GM10248 (cell line): ENCODE results near the gene KRTAP10-5.

Experiments used
- CTCF ChIA-PET: fragments of 300-600 bp; sonication (Branson Sonifier 250); formaldehyde crosslinking; extraction: SDS; loops from one replicate; lab custom pipeline; 2021; ENCODE audit warnings: antibody characterized with exemption; lab: Yijun Ruan, JAX
- POLR2A ChIA-PET: fragments of 350-650 bp; sonication (Branson Sonifier 250); formaldehyde crosslinking; extraction: SDS; loops from one replicate; lab custom pipeline; 2020; ENCODE audit warnings: antibody characterized with exemption; lab: Yijun Ruan, JAX
- DNase-seq: peaks from one replicate; pipeline ENCODE4 v3.0.0; 2012; ENCODE audit errors: extremely low spot score
- CTCF ChIP-seq: IDR thresholded peaks from 2 replicates; pipeline ENCODE4 v1.5.1; 2012; ENCODE audit warnings: mild to moderate bottlenecking, low read depth; ENCODE audit errors: extremely low read depth, missing control alignments, control extremely low read depth

Gene KRTAP10-5

GRCh38 chr21:44532712-44533111, 47.7 kb downstream of the KRTAP10-5 start:
- ChIA-PET POLR2A (no interaction called here), CTCF (no interaction called here)
- TF ChIP-seq CTCF: no peak
- DNase-seq: no peak

GRCh38 chr21:44531606-44532564, 48.5 kb downstream of the KRTAP10-5 start:
- DNase-seq: no peak
- no peak for TF ChIP-seq CTCF
- CTCF ChIA-PET: no interaction called here
- POLR2A ChIA-PET: no interaction called here

DNA sequence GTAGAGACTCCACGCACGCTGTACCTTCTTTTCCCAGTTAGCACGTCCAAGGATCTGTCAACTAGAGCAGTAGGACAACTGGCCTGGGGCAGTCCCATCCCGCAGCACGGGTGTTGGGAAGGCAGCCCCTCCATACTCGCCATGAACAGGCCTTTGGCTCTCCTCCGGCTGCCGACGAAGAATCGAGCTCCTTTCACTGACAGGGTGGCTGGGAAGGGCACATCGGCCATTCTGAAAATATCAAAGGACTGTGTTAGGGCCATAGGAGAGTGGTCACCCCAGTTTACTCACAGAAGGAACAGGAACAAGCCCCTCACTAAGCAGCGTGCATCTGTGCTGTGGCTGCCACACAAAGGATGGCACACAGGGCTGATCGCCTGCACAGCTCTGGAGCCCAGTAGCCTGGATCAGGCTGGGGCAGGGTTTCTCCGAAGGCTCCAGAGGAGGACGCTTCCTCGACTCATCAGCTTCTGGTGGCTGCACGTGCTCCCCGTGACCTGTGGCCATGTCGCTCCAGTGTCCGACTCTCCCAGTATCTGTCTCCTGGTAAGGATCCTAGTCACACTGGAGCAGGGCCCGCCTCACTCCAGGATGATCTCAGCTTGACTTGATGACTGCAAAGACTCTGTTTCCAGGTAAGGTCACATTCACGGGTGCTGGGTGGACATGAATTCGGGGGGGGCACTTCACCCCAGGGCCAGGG, 49.4 kb downstream of the KRTAP10-5 start:
- POLR2A ChIA-PET: no interaction called here
- CTCF ChIA-PET: interaction anchor here (1.4 kb wide), 1 partner anchor 21 kb away, joined by 3 read pairs; no protein-coding TSS in a partner anchor
- TF ChIP-seq CTCF: no peak
- no peak for DNase-seq

DNA sequence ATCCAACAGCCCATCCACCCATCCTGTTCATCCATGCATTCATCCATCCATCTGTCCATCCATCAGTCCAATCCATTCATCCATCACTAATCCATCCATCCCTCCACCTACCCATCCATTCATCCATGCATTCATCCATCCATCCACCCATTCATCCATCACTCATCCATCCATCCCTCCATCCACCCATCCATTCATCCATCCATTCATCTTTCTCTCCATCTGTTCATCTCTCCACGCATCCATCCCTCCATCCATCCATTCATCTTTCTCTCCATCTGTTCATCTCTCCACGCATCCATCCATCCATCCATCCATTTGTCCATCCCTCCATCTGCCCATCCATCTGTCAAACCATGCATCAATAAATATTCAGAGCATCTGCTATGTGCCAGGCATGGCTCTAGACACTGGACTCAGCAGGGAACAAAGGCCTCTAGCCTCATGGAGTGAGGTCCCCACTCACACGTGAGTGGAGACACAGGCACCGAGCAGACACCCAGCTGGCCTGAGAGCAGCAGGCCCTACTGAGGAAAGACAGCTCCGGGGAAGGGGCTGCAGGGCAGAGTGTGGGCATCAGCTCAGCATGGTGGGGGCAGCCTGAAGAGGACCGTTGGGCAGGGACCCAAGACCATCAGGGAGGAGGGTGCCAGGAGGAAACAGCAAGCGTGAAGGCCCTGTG, 50.0 kb downstream of the KRTAP10-5 start:
- no peak for DNase-seq
- TF ChIP-seq CTCF: no peak
- CTCF ChIA-PET: interaction anchor here (1.4 kb wide), 1 partner anchor 20 kb away, joined by 3 read pairs; no protein-coding TSS in a partner anchor
- POLR2A ChIA-PET: no interaction called here

GRCh38 chr21:44529503-44530125, 50.8 kb downstream of the KRTAP10-5 start:
- ChIA-PET CTCF (interaction anchor here (1.4 kb wide), 1 partner anchor 19 kb away, joined by 3 read pairs; no protein-coding TSS in a partner anchor), POLR2A (no interaction called here)
- DNase-seq: no peak
- TF ChIP-seq CTCF: no peak
